GM12801 (cell line): ENCODE measurements around the gene AP1B1.

ENCODE experiments used
- CTCF ChIP-seq: IDR thresholded peaks from one replicate; pipeline ENCODE4 v1.5.1; 2011; ENCODE audit warnings: control low read depth; ENCODE audit not compliant: insufficient read length; ENCODE audit errors: extremely low read depth

The AP1B1 gene

GRCh38 chr22:29299136-29299900 is 89.1 kb downstream of the AP1B1 start:
- no peak for TF ChIP-seq CTCF

GRCh38 chr22:29298641-29299040 is 89.7 kb downstream of the AP1B1 start:
- TF ChIP-seq CTCF = no peak

GRCh38 chr22:29292379-29292778 is 96.0 kb downstream of the AP1B1 start:
- TF ChIP-seq CTCF = no peak

- no peak for TF ChIP-seq CTCF
Observed at GRCh38 chr22:29291215-29291614, 97.2 kb downstream of the AP1B1 start.

GRCh38 chr22:29290061-29290460 is 98.3 kb downstream of the AP1B1 start:
- no peak for TF ChIP-seq CTCF

- TF ChIP-seq CTCF = no peak
Observed at GRCh38 chr22:29288837-29289236, 99.5 kb downstream of the AP1B1 start.

- no peak for TF ChIP-seq CTCF
Observed at GRCh38 chr22:29284196-29284595, 104.2 kb downstream of the AP1B1 start.
